Mammary epithelial cell (primary cell): ENCODE data around the gene ITGA5.

Experiments used
- CTCF ChIP-seq, 2 donors: IDR thresholded peaks in 1 of 2; conservative IDR thresholded peaks in 1 of 2; 2 replicates each; pipeline ENCODE4 v1.5.1; 2011 to 2012; ENCODE audit warnings: inconsistent platforms in 2 of 2, low read length in 2 of 2, mild to moderate bottlenecking in 2 of 2, control low read depth in 1 of 2, low read depth in 1 of 2; ENCODE audit not compliant: insufficient read depth in 1 of 2; ENCODE audit errors: extremely low read depth in 1 of 2
- EZH2 ChIP-seq: IDR thresholded peaks from 2 replicates; pipeline ENCODE4 v1.6.1; 2012; ENCODE audit warnings: low read length, inconsistent platforms, borderline replicate concordance

- no peak for TF ChIP-seq CTCF (conservative IDR thresholded peaks at IDR 0.05 in 1 of 2, IDR thresholded peaks at IDR 0.05 in 1 of 2; ENCODE audit: extremely low read depth in 1 of 2, insufficient read depth in 1 of 2, low read depth in 1 of 2, low read length in 2 of 2)
- no peak for TF ChIP-seq EZH2
These were observed 20.8 kb downstream of the ITGA5 start for GRCh38 chr12:54398218-54398617.
